Esophagus muscularis mucosa (tissue), 4 donors: Measurements from ENCODE around the gene GMDS. TPM values are rescaled to one million over a fixed set of nuclear protein-coding genes. Genes with fewer than 3 reads are reported as not detected.

ENCODE experiments used
- DNase-seq: peaks from one replicate; pipeline ENCODE4 v3.0.0-alpha.2; 2017; ENCODE audit errors: extremely low spot score
- H3K27ac ChIP-seq, 4 donors: fragments of 200-600 bp; sonication (generic); replicated peaks in 1 of 4; 1 replicate in 3 of 4; 2 replicates in 1 of 4; pipeline ENCODE4 v1.5.1; 2016 to 2019; ENCODE audit warnings: mild to moderate bottlenecking in 1 of 4
- H3K27me3 ChIP-seq, 4 donors: fragments of 200-600 bp; sonication (generic); one replicate each; pipeline versions ENCODE4 v1.5.1 to v1.6.0; 2016 to 2019
- H3K36me3 ChIP-seq, 4 donors: fragments of 200-600 bp; sonication (generic); one replicate each; pipeline ENCODE4 v1.5.1; 2016 to 2019
- H3K4me1 ChIP-seq, 4 donors: fragments of 200-600 bp; sonication (generic); one replicate each; pipeline ENCODE4 v1.5.1; 2016 to 2019
- H3K4me3 ChIP-seq, 4 donors: fragments of 200-600 bp; sonication (generic); 1 replicate in 2 of 4; 2 replicates in 2 of 4; pipeline ENCODE4 v1.5.1; 2016 to 2019; ENCODE audit warnings: mild to moderate bottlenecking in 4 of 4, moderate library complexity in 1 of 4
- H3K9me3 ChIP-seq, 4 donors: fragments of 200-600 bp; sonication (generic); 1 replicate in 3 of 4; 2 replicates in 1 of 4; pipeline ENCODE4 v1.5.1; 2016 to 2019
- CTCF ChIP-seq, 3 experiments: fragments of 200-600 bp in 2 of 3; fragments of 450-650 bp in 1 of 3; sonication (generic) in 2 of 3; IDR thresholded peaks; one replicate each; pipeline ENCODE4 v1.5.1; 2017 to 2019; ENCODE audit warnings: antibody characterized with exemption in 3 of 3, mild to moderate bottlenecking in 2 of 3, moderate library complexity in 1 of 3
- EP300 ChIP-seq: sonication (generic); formaldehyde crosslinking; IDR thresholded peaks from one replicate; pipeline ENCODE4 v1.6.1; 2017; ENCODE audit warnings: antibody characterized with exemption
- POLR2A ChIP-seq: fragments of 450-650 bp; IDR thresholded peaks from one replicate; pipeline ENCODE4 v1.6.1; 2017; ENCODE audit warnings: antibody characterized with exemption, moderate library complexity, mild to moderate bottlenecking, low read depth
- POLR2AphosphoS5 ChIP-seq, 2 donors: sonication (generic); formaldehyde crosslinking; IDR thresholded peaks; one replicate each; pipeline ENCODE4 v1.6.1; 2017; ENCODE audit warnings: antibody characterized with exemption in 2 of 2
- WGBS: methylation state at CpG from one replicate; pipeline ENCODE4 v1.1.5; 2018; 5-methylcytosine and 5-hydroxymethylcytosine counted together
- intact Hi-C: fragments of 100-400 bp; cut with DNase I; formaldehyde crosslinking; loops from one replicate; pipeline ENCODE4 v1.15.1; 2023
- total RNA-seq, 4 donors: library from RNA; depleted of rRNA; stranded (reverse); fragments of >200 nt; gene quantifications; one replicate each; pipeline versions ENCODE4 v1.1.0 to v1.2.1, GENCODE V29; 2016

Gene GMDS
- total RNA-seq, 4 donors from 2014 or later: 3.6 to 14.1 (median 6.0) TPM

DNA sequence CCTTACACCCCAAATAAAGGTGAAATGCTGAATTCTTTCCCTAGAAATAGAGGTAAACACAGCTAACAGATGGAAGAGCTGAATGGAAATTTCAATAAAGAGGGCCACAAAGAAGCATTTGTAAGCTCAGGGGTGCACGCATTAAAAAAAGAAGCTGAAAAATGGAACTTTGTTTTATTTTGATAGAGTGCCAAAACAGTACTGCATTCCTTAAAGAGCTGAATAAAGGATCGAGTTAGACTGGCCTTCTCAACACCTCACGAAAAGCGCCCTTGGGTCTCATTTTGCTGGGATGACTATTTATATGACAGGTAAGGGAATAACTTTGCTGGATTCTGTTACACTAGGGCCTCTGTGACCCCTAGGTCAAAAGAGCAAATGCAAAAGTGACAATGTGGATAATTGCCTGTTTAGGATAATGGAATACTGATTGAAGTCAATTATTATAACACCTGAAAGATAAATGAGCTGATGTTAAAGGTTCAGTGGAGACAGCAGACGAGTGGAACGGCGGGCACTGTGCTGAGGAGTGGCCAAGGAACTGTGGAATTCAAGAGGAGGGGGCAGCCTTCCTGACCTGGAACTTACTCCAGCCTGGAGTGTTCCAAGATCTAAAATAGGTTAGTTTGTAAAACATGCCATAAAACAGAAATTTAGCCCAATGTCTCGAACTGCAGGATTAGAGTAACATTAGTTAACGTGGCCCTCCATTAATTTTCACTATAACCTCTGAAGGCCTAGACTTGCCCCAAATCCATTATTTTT lies 467.3 kb downstream of the GMDS start:
- TF ChIP-seq POLR2AphosphoS5 (IDR thresholded peaks at IDR 0.05): no peak
- intact Hi-C loops: no loop called here
- H3K27me3 ChIP-seq: no peaks in the 10 kb centered on the region
- WGBS: 75% methylated on average over 9 of the region's 9 CpGs
- H3K9me3 ChIP-seq: no peaks in the 10 kb centered on the region
- no peak for DNase-seq
- H3K4me3 ChIP-seq: no peak overlapping the region
- no peak overlapping the region for H3K27ac ChIP-seq
- H3K36me3 ChIP-seq: no peaks in the 10 kb centered on the region
- peaks cover 0 to 8% (median 1%) of the 10 kb centered on the region in 4 donors for H3K4me1 ChIP-seq

DNA sequence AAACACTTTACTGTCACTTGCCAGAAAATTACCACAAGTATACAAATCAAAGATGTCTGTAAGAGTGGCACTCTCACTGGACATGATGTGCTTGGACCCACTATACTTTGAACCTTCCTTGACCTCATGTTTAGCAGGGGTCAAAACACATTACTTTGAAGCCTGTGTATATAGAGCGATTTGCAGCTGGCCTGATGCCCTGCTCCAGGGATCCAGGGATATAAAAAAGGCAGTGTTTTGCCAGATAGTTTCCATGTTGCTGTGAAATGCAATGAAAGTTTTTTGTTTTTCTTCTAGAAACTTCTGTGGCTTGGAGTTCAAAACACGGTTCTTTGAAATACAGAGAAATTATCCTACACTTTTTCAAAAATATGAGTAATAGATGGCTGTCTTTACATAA lies 470.0 kb downstream of the GMDS start:
- Histone ChIP-seq H3K4me1 (peaks cover 0 to 19% (median 11%) of the 10 kb centered on the region in 4 donors), H3K9me3 (no peaks in the 10 kb centered on the region), H3K27ac (no peak overlapping the region), H3K36me3 (no peaks in the 10 kb centered on the region), H3K4me3 (no peak overlapping the region), H3K27me3 (no peaks in the 10 kb centered on the region)
- intact Hi-C loops: no loop called here
- TF ChIP-seq POLR2A (no peak), EP300 (no peak), CTCF (IDR thresholded peaks at IDR 0.05) (no peak), POLR2AphosphoS5 (IDR thresholded peaks at IDR 0.05) (no peak)
- WGBS: 66% methylated on average over 2 of the region's 2 CpGs
- DNase-seq: no peak

DNA sequence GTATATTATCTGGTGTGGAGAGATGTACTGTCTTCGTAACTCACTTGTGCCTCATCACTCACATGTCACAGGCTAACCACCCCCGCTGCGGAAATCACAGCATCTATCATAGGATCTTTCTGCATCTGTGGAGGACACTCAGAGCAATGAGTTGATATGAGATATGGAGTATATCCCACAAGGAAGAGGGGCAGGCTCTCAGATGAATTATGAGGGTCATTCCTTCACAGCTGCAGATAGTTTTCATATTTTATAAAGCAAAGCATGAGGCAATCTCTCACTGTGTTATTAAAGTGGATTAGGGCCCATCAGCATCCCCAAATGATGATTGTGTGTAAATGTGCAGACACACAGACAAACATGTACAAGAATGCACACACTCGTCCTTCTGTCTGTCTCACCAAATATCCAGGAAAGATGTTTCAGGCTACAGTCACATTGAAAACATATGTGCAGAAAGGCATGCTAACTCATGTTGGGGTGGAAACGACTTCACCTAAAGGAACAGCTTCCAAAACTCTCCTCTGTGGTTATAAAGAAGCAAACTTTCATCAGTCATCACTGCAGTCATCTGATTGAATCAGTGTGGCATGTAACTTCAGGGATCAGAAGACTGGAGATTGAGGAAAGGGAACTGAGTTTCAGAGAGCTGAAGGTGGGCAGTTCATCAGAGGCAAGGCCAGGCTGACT lies 471.0 kb downstream of the GMDS start:
- DNase-seq: no peak
- TF ChIP-seq CTCF (IDR thresholded peaks at IDR 0.05) (no peak), POLR2A (no peak), EP300 (no peak), POLR2AphosphoS5 (IDR thresholded peaks at IDR 0.05) (no peak)
- Histone ChIP-seq H3K4me1 (peaks cover 0 to 20% (median 13%) of the 10 kb centered on the region in 4 donors), H3K36me3 (no peaks in the 10 kb centered on the region), H3K27me3 (no peaks in the 10 kb centered on the region), H3K9me3 (no peaks in the 10 kb centered on the region), H3K4me3 (no peak overlapping the region), H3K27ac (no peak overlapping the region)
- intact Hi-C loops: no loop called here
- 96% methylated on average over 5 of the region's 5 CpGs for WGBS

- H3K27me3 ChIP-seq: no peaks in the 10 kb centered on the region
- H3K9me3 ChIP-seq: no peaks in the 10 kb centered on the region
- H3K4me3 ChIP-seq: no peak overlapping the region
- DNase-seq: no peak
- H3K4me1 ChIP-seq: peaks cover 0 to 16% (median 13%) of the 10 kb centered on the region in 4 donors
- 87% methylated on average over 2 of the region's 2 CpGs for WGBS
- intact Hi-C loops: no loop called here
- H3K36me3 ChIP-seq: no peaks in the 10 kb centered on the region
- no peak for TF ChIP-seq CTCF (IDR thresholded peaks at IDR 0.05)
- no peak for TF ChIP-seq EP300
- TF ChIP-seq POLR2A: no peak
- no peak for TF ChIP-seq POLR2AphosphoS5 (IDR thresholded peaks at IDR 0.05)
- no peak overlapping the region for H3K27ac ChIP-seq
Measured at GRCh38 chr6:1773700-1774099, 471.7 kb downstream of the GMDS start.

DNA sequence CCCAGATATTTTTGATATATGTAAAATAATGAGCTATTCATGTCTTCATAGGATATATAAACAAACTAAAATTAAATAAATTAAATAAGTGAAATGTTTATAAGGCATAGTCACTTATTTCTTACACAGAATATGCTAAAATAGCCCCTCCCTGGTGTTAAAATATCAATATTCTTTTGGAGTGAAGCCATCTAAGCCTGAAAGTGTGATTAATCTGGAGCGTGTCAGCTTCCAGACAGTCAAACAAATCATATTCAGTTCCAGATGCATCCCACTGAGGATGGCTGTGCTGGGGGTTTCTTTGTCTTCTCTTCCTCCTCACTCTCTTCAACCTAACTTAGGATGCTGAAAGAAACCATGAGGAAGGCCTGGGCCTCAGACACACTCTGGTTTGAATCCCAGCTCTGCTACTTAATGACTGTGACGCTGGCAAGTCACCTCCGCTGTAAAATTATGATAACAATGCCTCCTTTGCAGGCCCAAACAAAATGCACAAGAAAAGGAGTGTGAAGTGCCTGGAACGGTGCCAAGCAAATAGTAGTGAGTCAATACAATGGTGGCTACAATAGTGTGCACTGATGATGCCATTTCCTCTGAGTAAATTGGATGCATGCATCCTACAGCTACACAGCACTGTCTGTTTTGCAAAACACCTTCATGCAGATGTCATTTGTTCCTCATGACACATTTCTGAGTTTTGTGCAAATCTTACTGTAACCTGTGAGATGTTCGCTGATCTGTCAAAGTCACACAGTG lies 474.3 kb downstream of the GMDS start:
- H3K27ac ChIP-seq: no peak overlapping the region
- DNase-seq: no peak
- intact Hi-C loops: no loop called here
- H3K27me3 ChIP-seq: no peaks in the 10 kb centered on the region
- H3K4me3 ChIP-seq: no peak overlapping the region
- peaks cover 14 to 28% (median 25%) of the 10 kb centered on the region in 4 donors for H3K4me1 ChIP-seq
- WGBS: 73% methylated on average over 5 of the region's 5 CpGs
- H3K9me3 ChIP-seq: no peaks in the 10 kb centered on the region
- no peaks in the 10 kb centered on the region for H3K36me3 ChIP-seq
- TF ChIP-seq CTCF (IDR thresholded peaks at IDR 0.05): no peak
- TF ChIP-seq POLR2A: no peak
- TF ChIP-seq POLR2AphosphoS5 (IDR thresholded peaks at IDR 0.05): no peak
- no peak for TF ChIP-seq EP300
